ENCODE results near the gene KHDC1L.
"Not testable (repeated sequence)": the region's sequence is repeated elsewhere in the genome, so short reads cannot be mapped to it uniquely, and the experiment has no call there.

KHDC1L gene, protein sequence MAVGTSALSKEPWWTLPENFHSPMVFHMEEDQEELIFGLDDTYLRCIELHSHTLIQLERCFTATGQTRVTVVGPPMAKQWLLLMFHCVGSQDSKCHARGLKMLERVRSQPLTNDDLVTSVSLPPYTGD

DNA sequence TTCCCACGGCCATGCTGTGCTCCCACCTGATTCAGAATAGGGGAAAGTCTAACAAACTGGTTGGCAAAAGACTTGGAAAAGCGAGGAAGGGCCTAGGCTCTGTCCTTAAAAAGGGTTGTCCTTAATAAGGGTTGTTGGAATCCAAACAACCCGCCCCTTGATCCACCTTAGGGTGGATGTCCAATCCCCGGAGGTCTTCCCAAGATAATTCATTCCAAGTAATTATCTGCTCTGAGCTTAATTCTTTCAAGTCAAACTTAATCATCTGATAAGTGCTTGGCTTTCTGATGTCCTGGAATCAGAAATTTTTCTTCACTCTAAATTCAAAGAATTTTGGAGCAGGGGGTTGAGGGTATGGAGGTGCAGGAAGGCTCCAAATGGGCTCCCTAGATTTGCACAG is at the start of gene KHDC1L:
Gene KHDC1L (minus strand): TSS at position 101 of the 400 bp plus-strand sequence. CDS start 88 bp downstream, at position 13.
- DNase-seq: no peak

DNA sequence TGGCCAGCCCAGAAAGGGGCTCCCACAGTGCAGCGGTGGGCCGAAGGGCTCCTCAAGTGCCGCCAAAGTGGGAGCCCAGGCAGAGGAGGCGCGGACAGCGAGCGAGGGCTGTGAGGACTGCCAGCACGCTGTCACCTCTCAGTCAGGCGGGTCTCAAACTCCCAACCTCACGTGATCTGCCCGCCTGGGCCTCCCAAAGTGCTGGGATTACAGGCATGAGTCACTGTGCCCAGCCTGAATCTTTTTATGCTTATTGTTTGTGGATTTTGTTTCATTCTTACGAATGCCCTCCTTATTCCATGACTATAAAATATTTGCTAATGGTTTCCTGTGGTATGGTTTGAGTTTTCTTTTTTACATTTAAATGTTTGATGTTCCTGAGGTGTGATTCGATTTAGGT is 44.0 kb upstream of the KHDC1L start:
- DNase-seq: not testable (repeated sequence)

DNA sequence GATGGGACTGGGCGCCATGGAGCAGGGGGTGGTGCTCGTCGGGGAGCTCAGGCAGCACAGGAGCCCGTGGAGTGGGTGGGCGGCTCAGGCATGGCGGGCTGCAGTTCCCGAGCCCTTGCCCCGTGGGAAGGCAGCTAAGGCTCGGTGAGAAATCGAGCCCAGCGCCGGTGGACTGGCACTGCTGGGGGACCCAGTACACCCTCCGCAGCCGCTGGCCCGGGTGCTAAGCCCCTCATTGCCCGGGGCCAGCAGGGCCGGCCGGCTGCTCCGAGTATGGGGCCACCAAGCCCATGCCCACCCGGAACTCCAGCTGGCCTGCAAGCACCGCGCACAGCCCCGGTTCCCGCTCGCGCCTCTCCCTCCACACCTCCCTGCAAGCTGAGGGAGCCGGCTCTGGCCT is 43.6 kb upstream of the KHDC1L start:
- not testable (repeated sequence) for DNase-seq

DNA sequence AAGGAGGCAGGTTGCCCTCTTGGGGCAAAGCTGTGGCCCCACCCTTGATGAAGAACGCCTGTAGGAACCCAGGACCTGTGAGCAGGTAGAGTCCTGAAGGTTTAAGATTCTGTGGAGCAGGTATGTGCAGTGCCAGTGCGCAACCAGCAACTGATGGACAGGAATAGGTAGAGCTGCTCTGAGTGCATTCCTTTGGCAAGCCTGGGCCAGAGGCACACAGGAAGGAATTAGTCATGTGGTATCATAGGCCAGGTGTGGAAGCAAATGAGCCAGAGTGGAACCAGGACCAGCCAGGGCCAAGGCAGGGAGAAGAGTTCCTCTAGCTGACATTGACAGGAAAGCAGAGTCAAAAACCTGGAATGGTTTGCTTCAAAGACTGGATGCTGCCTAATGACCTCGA is 39.1 kb upstream of the KHDC1L start:
- no peak for DNase-seq

DNA sequence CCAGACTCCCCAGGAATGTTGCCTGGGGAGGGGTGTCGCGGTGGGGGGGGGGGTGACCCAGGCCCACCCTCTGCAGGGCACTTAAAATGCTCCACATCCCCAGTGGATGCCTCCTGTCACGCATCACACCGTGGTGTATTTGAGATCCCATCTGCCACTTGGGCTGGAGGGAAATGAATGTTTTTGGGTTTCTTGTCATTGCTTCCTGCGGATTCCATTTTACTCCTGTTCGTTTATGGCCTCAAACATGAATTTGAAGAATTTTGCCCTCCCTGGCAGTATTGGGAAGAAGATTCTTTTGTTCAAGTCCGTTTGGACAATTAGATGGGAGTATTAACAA is 38.2 kb upstream of the KHDC1L start:
- no peak for DNase-seq

DNA sequence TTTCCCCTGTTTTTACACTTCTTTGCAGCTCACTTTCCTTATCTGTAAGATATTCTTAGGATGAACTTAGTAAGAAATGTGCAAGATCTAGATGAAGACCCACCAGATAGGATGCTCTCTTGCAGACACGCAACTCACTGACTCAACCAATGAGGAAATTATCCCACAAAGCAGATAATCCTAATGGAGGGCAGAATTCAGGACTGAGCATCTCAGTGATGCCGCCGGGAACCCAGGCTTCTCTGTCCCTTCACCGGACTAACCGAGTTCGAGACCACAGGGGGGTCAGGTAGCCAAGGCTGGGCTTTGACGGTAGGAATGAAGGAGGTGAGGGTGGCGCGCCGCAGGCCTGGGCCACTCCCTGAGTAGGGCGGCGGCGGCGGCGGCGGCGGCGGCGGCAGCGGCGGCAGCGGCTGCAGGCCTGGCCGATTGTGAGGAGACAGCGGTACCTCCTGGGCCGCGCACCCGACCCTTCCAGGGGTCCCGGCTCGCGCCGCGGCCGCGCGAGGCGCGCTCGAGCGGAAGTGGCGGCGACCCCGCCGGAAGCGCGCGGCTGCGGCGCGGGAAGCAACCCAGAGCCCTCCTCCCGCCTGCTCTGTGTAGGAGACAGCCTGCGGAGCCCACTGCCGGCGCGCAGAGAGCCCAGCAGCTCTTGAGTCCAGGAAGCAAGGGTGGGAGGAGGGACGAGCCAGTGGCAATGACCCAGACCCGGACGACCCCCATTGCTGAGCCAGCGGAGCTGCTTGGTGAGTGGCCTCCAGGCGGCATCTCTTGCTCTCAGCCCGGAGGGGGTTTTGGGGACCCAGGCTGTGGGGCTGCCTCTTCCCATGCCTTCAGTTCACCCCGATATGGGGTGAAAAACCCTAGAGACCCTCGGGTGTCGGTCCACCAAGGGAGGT is 37.6 kb upstream of the KHDC1L start, which contains the start of gene KHDC1:
Gene KHDC1 (minus strand): TSS at position 526 of the 899 bp plus-strand sequence. CDS start 20,679 bp downstream, outside the sequence.
- peak; percentile 75 to 81 for DNase-seq

DNA sequence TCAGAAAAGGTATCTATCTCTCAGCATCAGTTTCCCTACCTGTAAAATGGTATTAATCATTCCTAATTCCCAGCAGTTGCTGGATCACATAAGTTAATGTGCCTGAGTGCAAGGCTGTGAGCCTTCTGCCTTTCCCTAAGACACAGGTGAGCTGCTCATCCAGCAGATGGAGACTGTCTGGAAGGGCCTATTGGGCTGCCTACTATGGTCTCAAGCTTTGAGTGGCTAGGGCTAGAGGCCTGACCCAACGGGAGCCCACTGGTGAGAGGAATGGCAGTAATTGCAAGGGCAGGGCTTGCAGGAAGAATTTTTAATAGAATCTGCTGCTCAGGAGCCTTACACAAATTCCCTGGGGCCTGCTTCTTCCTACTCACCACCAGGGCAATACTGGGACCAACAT is 33.4 kb upstream of the KHDC1L start:
- no peak for DNase-seq

DNA sequence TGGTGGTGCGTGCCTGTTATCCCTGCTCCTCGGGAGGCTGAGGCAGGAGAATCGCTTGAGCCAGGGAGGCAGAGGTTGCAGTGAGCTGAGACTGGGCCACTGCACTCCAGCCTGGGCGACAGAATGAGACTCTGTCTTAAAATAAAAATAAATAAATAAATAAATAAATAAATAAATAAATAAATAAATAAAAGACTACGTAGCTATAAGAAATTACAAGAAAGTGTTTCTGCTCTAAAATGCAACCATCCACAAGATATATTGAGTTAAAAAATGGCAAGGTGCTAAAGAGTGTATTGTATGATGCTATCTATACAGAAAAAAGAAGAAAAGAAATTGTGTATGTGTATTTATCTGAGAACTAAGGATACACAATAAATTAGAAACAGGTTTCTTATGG is 29.0 kb upstream of the KHDC1L start:
- not testable (repeated sequence) for DNase-seq

DNA sequence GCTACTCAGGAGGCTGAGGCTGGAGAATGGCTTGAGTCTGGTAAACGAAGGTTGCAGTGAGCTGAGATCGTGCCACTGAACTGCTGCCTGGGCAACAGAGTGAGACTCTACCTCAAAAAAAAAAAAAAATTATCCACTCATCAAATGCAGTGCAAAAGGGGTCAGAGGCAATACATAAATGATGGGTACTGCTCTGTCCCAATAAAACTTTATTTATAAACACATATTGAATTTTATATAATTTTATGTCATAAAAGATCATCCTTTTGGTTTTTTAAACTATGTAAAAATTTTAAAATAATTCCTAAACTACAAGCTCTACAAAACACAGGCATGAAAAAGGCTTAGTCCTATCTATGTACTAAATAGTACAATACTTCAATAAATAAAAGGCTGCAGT is 27.4 kb upstream of the KHDC1L start:
- DNase-seq: no peak

DNA sequence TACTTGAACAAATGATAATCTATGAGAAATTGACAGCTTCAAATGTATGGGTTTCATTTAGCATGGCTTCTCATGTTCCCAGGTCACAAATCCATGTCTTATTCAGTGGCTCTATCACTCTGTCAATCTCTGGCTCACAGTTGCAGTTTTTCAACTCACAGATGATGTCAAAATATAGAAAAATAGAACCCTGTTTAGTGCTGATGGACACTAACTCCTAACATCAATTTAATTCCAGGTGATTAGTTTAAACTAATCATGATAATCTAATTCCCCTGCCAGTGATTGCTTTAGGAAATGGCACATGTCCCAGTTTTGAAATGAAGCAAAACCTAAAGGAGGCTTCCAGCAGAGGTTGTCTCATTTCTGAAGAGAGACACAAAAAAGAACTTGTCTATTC is 24.7 kb upstream of the KHDC1L start:
- no peak for DNase-seq

DNA sequence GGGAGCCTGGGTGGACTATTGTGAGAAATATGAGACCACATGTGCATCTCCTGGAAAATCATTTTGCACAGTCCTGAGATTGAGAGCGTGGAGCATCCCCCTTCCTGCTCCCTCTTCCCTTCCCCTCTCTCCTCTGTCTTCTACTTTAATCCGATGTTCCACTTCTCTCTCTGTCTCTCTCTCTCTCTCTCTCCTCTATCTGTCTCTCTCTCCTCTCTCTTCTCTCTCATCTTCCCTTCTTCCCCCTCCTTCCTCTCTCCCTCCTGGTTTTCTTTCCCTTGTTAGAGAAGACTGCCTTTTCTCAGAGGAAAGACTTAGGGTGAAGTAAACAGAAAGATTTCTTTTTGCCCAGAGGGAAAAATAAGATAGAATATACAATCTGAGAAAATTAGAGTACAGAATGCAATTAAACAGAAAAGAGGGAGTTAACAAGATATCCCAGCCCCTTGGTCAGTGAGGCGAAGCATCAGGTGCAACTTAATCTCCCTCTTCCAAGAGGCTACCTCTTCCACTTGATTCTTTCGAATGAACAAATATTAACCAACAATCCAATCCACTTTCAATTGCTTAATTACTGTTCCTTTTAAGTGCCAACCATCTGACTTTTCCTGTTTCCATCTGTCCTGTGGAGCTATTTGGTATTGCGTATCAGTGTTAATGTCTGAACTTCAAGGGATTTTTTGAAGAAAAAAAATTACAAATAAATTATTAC is 23.1 kb upstream of the KHDC1L start:
- DNase-seq: no peak

DNA sequence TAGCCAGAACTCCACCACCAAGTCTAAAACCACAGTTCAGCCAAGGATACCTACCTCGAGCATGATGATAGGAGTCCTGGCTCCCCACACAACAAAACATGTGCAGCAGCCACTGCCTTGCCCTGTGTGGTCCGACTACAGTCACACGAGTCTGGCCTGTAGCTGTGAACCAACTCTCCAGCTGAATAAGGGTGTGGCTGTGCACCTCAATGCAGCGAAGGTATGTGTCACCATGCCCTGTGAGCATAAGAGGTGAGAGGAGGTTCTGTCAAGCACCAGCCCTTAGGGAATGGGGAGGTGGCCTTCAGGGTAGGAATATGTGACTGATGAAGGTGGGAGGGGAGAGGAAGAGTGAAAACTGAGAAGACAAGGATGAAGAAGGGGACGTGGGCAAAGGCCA is 16.7 kb upstream of the KHDC1L start:
- DNase-seq: no peak

DNA sequence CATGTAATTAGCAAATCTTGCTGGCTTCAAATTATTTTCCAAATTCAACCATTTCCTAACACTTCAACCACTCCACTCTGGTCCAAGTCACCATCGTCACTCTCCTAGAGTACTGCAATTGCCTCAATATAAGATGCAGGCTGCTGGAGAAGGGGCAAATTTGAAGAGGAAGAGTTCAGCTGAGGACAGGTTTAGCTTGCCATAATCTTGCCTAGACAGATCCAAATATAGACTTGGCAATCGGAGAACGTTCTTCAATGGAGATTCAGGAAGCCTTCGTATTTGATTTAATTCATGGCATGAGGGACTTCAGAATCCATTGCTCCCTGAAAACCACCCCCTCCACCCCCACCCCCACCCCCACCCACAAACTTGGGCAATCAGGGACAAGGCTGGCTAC is 15.4 kb upstream of the KHDC1L start:
- DNase-seq: no peak

DNA sequence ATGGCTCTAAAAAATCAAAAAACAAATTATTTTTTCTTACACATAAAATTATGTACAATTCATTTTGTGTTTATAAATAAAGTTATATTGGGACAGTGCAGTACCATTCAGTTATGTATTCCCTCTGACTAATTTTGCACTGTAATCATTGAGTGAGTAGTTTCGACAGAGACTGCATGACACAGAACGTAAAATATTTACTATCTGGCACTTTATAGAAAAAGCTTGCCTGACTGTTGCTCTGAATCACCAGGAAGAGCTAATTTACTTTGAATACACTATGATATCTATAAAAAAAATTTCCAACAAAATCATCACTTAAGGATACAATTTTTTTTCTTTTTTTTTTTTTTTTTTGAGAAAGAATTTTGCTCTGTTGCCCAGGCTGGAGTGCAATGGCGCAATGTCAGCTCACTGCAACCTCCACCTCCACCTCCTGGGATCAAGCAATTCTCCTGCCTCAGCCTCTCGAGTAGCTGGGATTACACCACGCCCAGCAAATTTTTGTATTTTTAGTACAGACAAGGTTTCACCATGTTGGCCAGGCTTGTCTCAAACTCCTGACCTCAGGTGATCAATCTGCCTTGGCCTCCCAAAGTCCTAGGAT is 11.0 kb upstream of the KHDC1L start:
- DNase-seq: no peak

DNA sequence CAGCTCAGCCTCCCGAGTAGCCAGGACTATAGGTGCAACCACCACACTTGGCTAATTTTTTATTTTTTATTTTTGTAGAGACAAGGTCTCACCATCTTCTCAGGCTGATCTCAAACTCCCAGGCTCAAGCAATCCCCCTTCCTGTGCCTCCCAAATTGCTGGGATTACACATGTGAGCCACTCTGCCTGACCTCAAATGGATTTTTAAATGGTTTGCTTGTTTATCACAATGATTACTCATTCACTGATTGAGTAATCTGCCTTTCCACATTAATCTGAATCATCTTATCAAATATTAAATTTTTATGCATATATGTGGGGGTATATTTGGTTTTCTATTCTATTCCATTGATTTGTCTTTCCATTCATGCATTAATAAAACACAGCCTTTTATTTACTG is 9.4 kb upstream of the KHDC1L start:
- DNase-seq: no peak

DNA sequence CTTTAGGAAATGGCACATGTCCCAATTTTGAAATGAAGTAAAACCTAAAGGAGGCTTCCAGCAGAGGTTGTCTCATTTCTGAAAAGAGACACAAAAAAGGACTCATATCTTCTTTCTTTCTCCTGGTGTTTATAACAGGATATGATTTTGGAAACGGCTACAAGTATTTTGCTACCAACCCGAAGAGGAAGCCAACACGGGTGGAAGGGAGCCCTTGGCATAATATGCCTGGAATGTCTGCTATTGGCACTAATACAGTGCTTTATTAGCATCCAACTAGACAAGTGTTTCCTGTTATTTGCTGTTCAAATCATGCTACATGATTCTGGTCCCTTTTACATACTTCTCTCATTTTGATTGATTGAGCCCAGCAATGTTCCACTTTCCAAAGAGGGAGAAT is 8.7 kb upstream of the KHDC1L start:
- DNase-seq: not testable (repeated sequence)

DNA sequence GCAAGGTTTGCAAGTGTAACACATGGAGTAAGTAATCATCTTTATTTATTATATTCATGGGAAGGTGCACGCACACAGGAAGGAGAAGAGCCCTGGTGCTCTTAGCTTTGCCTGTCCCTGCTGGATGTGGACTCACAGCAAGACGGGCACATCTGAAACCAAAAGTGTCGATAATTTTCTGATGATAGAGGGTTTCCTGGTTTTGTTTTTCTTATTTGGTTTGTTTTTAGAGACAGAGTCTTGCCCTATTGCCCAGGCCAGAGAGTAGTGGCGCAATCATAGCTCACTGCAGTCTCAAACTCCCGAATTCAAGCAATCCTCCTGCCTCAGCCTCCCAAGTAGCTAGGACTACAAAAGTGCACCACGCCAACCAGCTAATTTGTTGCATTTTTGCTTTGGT is 7.8 kb upstream of the KHDC1L start:
- DNase-seq: no peak

DNA sequence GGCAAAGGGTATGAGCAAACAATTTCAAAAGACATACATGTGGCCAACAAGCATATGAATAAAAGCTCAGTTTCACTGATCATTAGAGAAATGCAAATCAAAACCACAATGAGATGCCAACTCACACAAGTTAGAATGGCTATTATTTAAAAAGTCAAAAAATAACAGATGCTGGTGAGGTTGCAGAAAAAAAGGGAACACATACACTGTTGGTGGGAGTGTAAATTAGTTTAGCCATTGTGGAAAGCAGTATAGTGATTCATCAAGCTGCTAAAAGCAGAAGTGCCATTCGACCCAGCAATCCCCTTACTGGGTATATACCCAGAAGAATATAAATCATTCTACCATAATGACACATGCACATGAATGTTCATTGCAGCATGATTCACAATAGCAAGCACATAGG is 6.7 kb upstream of the KHDC1L start:
- no peak for DNase-seq

DNA sequence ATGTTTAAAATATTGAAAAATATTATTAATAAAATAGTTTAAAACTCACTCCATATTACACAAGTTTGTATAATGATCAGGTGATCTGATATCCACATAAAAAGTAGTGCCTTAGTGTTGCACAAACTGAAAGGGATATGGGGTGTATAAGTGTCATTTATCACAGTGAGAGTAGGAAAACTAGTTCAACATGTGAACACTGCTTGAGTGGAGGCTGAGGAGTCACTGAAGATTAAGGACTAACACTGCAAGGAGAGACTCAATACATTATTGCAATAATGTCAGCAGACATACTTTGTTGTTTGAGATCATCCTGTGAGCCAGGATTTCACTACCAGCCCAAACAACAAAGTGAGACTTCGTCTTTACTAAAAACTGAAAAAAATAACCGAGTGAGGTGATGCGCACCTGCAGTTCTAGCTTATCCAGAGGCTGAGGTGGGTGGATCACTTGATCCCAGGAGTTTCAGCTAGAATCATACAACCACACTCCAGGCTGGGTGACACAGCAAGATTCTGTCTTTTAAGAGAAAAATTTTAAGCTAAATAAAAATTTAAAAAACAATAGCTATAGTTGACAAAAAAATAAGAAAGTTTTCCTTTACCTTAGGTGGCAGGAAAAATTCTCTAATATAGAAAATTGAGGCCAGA is 2.4 kb upstream of the KHDC1L start:
- DNase-seq: no peak

DNA sequence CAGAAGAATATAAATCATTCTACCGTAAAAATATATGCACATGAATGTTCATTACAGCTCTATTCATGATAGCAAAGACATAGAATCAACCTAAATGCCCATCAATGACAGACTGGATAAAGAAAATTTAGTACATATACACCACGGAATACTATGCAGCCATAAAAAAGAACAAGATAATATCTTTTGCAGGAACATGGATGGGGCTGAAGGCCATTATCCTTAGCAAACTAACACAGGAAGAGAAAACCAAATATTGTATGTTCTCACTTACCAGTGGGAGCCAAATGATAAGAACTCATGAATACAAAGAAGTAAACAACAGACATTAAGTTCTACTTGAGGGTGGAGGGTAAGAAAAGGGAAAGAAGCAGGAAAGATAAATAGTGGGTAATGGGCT is 8.4 kb downstream of the KHDC1L start:
- no peak for DNase-seq

DNA sequence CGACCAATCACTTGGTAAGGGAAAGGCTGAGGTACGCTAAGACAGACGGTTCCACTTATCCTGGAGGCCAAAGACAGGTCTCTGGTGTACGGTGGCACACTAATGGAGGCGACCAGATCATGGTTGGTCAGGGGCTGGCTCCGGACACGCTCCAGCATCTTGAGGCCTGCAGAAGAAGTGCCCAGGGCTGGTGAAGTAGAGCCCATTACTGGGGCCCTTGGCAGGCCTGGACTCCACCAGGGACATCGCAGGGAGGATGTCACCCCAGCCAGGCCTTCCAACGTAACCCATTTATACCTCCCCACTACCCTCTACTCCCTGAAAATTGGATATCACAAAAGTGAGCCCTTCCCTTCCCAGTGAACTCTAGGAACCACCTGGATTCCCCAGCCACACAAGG is 16.2 kb downstream of the KHDC1L start:
- DNase-seq: no peak

DNA sequence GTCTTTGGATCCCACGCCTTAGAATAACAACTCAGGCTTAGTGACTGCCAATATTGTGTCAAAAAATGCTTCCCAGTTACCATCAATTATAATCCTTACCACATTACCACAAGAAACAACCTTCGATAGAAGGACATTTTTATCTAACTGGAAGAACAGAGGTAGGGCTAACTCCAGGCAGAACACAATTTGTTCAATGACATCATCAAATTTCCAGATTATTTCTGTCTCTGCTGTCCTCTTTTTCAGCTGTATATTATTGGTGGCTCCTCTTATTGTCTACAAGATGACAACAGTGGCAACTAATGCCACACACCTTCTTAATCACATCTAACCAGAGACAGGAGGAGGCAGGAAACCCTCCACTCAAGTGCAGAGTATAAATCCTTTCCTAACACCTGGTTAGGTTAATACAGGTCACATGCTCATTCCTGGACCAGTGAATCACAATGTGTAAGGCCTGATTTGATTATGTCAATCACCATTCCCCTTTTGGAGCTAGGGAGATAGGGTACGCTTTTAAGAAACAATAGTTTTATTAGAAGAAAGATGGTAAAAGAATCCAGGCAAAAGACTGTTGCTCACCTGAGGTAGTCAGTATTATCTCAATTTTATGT is 18.0 kb downstream of the KHDC1L start:
- no peak for DNase-seq

DNA sequence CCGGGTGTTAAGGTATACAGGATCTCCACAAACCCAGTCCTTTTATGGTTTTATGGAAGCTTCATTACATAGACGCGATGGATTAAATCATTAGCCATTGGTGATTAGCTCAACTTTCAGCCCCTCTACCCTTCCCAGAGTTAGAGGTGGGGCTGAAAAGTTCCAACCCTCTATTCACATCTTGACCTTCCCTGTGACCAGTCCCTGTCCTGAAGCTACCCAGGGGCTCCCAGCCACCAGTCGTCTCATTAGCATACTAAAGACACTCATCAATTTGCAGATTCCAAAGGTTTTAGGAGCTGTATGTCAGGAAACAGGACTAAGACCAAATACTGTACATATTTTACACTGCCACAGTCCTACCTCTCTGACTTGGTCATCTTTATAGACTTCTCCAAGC is 21.0 kb downstream of the KHDC1L start:
- no peak for DNase-seq
